ENCODE measurements around the gene TDRD7.

- TF ChIP-seq CTCF (IDR thresholded peaks at IDR 0.05) (no peak), POLR2A (IDR thresholded peaks at IDR 0.05) (no peak)
These were observed 104.2 kb downstream of the TDRD7 start for GRCh38 chr9:97516111-97516510.
